Loucy (cell line): Measurements from ENCODE around the gene TNRC6B.
A peak's percentile ranks its signal among the peaks of the same experiment; 100 is the strongest.

Experiments used
- H2AFZ ChIP-seq: fragments of 200-600 bp; sonication (generic); 2 replicates; pipeline ENCODE4 v1.6.0; 2016; ENCODE audit warnings: antibody characterized with exemption, mild to moderate bottlenecking, low read length, moderate library complexity
- H3F3A ChIP-seq: fragments of 200-600 bp; 2 replicates; pipeline ENCODE4 v1.6.0; 2016; ENCODE audit warnings: antibody characterized with exemption, low read depth, mild to moderate bottlenecking
- H3K27me3 ChIP-seq: fragments of 200-600 bp; sonication (generic); 2 replicates; pipeline ENCODE4 v1.6.1; 2014; ENCODE audit warnings: low read length, mild to moderate bottlenecking; ENCODE audit not compliant: insufficient read depth, poor library complexity, severe bottlenecking
- H3K36me3 ChIP-seq: fragments of 200-600 bp; sonication (generic); 2 replicates; pipeline ENCODE4 v1.6.1; 2016; ENCODE audit warnings: low read length; ENCODE audit not compliant: insufficient read depth
- H3K4me1 ChIP-seq: fragments of 200-600 bp; sonication (generic); 2 replicates; pipeline ENCODE4 v1.5.1; 2014; ENCODE audit warnings: low read length, mild to moderate bottlenecking; ENCODE audit not compliant: insufficient read depth, poor library complexity, severe bottlenecking
- H3K4me2 ChIP-seq: fragments of 200-600 bp; sonication (generic); 2 replicates; pipeline ENCODE4 v1.6.0; 2014; ENCODE audit warnings: antibody characterized with exemption, low read length, low read depth, mild to moderate bottlenecking; ENCODE audit not compliant: poor library complexity, severe bottlenecking
- H3K4me3 ChIP-seq: fragments of 200-600 bp; sonication (generic); 2 replicates; pipeline ENCODE4 v1.5.1; 2014; ENCODE audit warnings: low read length, mild to moderate bottlenecking, mixed read lengths; ENCODE audit not compliant: poor library complexity, severe bottlenecking
- H3K79me2 ChIP-seq: fragments of 200-600 bp; sonication (generic); 2 replicates; pipeline ENCODE4 v1.6.1; 2014; ENCODE audit warnings: low read length; ENCODE audit not compliant: insufficient read depth
- H3K9ac ChIP-seq: fragments of 200-600 bp; sonication (generic); 2 replicates; pipeline ENCODE4 v1.6.0; 2014; ENCODE audit warnings: mild to moderate bottlenecking, low read depth, low read length, moderate library complexity; ENCODE audit not compliant: poor library complexity, severe bottlenecking
- H3K9me2 ChIP-seq: fragments of 200-600 bp; sonication (generic); replicated peaks from 2 replicates; pipeline ENCODE4 v1.6.1; 2016; ENCODE audit warnings: low read depth, low read length, mixed read lengths
- H3K9me3 ChIP-seq: fragments of 200-600 bp; sonication (generic); 2 replicates; pipeline ENCODE4 v1.6.1; 2014; ENCODE audit warnings: mild to moderate bottlenecking, antibody characterized with exemption, low read length, low read depth; ENCODE audit not compliant: insufficient read depth
- H4K20me1 ChIP-seq: fragments of 200-600 bp; sonication (generic); 2 replicates; pipeline ENCODE4 v1.6.0; 2014; ENCODE audit warnings: antibody characterized with exemption, low read length, mild to moderate bottlenecking; ENCODE audit not compliant: insufficient read depth, poor library complexity, severe bottlenecking
- EZH2phosphoT487 ChIP-seq: fragments of 200-600 bp; IDR thresholded peaks from 2 replicates; pipeline ENCODE4 v1.6.1; 2018; ENCODE audit warnings: antibody characterized with exemption, mild to moderate bottlenecking, moderate library complexity, borderline replicate concordance
- TF ChIP-seq, protein P1 (sequence below): fragments of 200-600 bp; sonication (generic); conservative IDR thresholded peaks from 2 replicates; pipeline ENCODE4 v1.5.1; 2014; ENCODE audit warnings: mild to moderate bottlenecking, antibody characterized with exemption, low read length

Gene TNRC6B

GRCh38 chr22:40265783-40266182 is 88.1 kb downstream of the TNRC6B start:
- H3K9ac ChIP-seq = no peak overlapping the region
- peaks cover 34% of the 10 kb centered on the region; the same call in 1 of the 2 replicates for H3K79me2 ChIP-seq
- H4K20me1 ChIP-seq = no peaks in the 10 kb centered on the region
- no peak overlapping the region for H2AFZ ChIP-seq
- no peak overlapping the region for H3K4me3 ChIP-seq
- H3K27me3 ChIP-seq = no peaks in the 10 kb centered on the region
- H3K4me1 ChIP-seq = peaks cover 26% of the 10 kb centered on the region
- TF ChIP-seq, protein P1, sequence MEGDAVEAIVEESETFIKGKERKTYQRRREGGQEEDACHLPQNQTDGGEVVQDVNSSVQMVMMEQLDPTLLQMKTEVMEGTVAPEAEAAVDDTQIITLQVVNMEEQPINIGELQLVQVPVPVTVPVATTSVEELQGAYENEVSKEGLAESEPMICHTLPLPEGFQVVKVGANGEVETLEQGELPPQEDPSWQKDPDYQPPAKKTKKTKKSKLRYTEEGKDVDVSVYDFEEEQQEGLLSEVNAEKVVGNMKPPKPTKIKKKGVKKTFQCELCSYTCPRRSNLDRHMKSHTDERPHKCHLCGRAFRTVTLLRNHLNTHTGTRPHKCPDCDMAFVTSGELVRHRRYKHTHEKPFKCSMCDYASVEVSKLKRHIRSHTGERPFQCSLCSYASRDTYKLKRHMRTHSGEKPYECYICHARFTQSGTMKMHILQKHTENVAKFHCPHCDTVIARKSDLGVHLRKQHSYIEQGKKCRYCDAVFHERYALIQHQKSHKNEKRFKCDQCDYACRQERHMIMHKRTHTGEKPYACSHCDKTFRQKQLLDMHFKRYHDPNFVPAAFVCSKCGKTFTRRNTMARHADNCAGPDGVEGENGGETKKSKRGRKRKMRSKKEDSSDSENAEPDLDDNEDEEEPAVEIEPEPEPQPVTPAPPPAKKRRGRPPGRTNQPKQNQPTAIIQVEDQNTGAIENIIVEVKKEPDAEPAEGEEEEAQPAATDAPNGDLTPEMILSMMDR = no peak
- no peak for TF ChIP-seq EZH2phosphoT487
- no peaks in the 10 kb centered on the region for H3K9me3 ChIP-seq
- H3K4me2 ChIP-seq = peak overlapping the region; percentile 35
- no peaks in the 10 kb centered on the region for H3K9me2 ChIP-seq
- H3F3A ChIP-seq = no peaks in the 10 kb centered on the region; the same call in 1 of the 2 replicates
- peaks cover 69% of the 10 kb centered on the region for H3K36me3 ChIP-seq

GRCh38 chr22:40270031-40270430 is 92.3 kb downstream of the TNRC6B start:
- Histone ChIP-seq H3K4me3 (no peak overlapping the region), H3K9ac (no peak overlapping the region), H3K4me1 (peaks cover 6% of the 10 kb centered on the region), H4K20me1 (no peaks in the 10 kb centered on the region), H3F3A (no peaks in the 10 kb centered on the region; the same call in 1 of the 2 replicates), H3K36me3 (peaks cover 84% of the 10 kb centered on the region; the same call in 1 of the 2 replicates), H3K79me2 (peaks cover 16% of the 10 kb centered on the region; the same call in 1 of the 2 replicates), H3K4me2 (no peak overlapping the region), H3K9me2 (no peaks in the 10 kb centered on the region), H3K9me3 (no peaks in the 10 kb centered on the region), H2AFZ (no peak overlapping the region), H3K27me3 (no peaks in the 10 kb centered on the region)
- TF ChIP-seq EZH2phosphoT487 = no peak
- TF ChIP-seq, protein P1 = no peak

DNA sequence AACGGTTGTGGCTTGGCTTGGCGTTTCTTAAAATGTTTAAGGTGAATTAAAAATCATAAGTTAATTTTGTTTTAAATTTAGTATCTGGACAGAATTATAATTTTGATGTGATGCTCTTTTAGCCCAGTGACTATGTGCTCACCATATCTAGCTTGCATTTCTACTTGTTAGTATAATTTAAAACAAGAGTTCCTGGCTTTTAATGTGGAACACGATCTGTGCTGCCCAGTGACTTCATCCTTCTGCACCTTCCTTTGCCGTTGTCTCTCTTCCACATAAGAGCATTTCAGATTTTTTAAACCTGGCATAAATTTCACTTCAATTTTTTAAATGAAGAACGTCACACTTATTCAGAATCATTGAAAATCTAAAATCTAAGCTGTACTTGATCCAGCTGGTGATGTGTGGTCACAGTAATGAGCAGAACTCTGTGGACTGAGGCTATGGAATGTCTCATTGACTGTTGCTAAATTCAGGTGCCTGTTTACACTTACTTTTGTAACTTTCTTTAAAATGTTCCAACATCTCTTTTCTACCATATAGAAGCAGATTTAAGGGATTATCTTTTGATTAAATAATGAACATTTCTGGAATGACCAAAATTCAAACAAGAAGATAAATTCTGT is 93.1 kb downstream of the TNRC6B start:
- Histone ChIP-seq H3K4me1 (peaks cover 2% of the 10 kb centered on the region), H3K36me3 (peaks cover 83% of the 10 kb centered on the region; the same call in 1 of the 2 replicates), H3K79me2 (peaks cover 14% of the 10 kb centered on the region; the same call in 1 of the 2 replicates), H3K9me3 (no peaks in the 10 kb centered on the region), H3F3A (no peaks in the 10 kb centered on the region; the same call in 1 of the 2 replicates), H3K4me3 (no peak overlapping the region), H2AFZ (no peak overlapping the region), H4K20me1 (no peaks in the 10 kb centered on the region), H3K9ac (no peak overlapping the region), H3K27me3 (no peaks in the 10 kb centered on the region), H3K9me2 (no peaks in the 10 kb centered on the region), H3K4me2 (no peak overlapping the region)
- TF ChIP-seq, protein P1 = no peak
- TF ChIP-seq EZH2phosphoT487 = no peak
